Fibroblast of villous mesenchyme (primary cell): ENCODE measurements around the gene HNRNPA1L2. TPM values are rescaled to one million over a fixed set of nuclear protein-coding genes. Genes with fewer than 3 reads are reported as not detected.

Source experiments
- total RNA-seq: library from RNA; depleted of rRNA; stranded (reverse); fragments of >200 nt; gene quantifications from 2 replicates; pipeline ENCODE4 v1.2.3, GENCODE V29; 2012

Gene HNRNPA1L2
- total RNA-seq, 1 donor, result 3.0 TPM

Other genes with a start within 250 kb of the HNRNPA1L2 start
- gene THSD1, start 236.3 kb upstream of the HNRNPA1L2 start, total RNA-seq, result 1.9 and 9.9 TPM in 2 replicates
- 33.8 and 39.3 TPM in 2 replicates for gene VPS36, start 191.8 kb upstream of the HNRNPA1L2 start, total RNA-seq
- gene CKAP2, start 187.0 kb upstream of the HNRNPA1L2 start, total RNA-seq, result 20.9 and 39.3 TPM in 2 replicates
- gene SUGT1, start 10.4 kb downstream of the HNRNPA1L2 start, total RNA-seq, result 36.4 and 47.1 TPM in 2 replicates
- not detected in 2 replicates for gene CNMD, start 97.4 kb downstream of the HNRNPA1L2 start, total RNA-seq
- not detected in 2 replicates for gene PCDH8, start 206.2 kb downstream of the HNRNPA1L2 start, total RNA-seq